Activated naive CD4-positive, alpha-beta T cell treated with anti-CD3 and anti-CD28 coated beads, Interleukin-2, amount 50 U/mL, for 72 hours (primary cell): Measurements from ENCODE around the gene GLOD4. TPM values are rescaled to one million over a fixed set of nuclear protein-coding genes. Genes with fewer than 3 reads are reported as not detected.

Source experiments
- total RNA-seq, 2 donors: library from RNA; stranded (reverse); gene quantifications; one replicate each; pipeline ENCODE4 v1.2.3, GENCODE V29; 2022

The GLOD4 gene
- total RNA-seq, 2 donors from 2014 or later, result 49.4 to 63.3 TPM

Other genes starting within 250 kb of the GLOD4 start
- 10 to 100 TPM; 39.1 to 56.7 TPM for gene VPS53, start 67.4 kb downstream of the GLOD4 start, total RNA-seq
- 10 to 100 TPM in 1 of 2 donors, 1 to 10 TPM in 1; 1.5 to 20.4 TPM for gene TLCD3A, start 49.7 kb downstream of the GLOD4 start, total RNA-seq
- 10 to 100 TPM; 25.1 to 48.7 TPM for gene GEMIN4, start 30.0 kb downstream of the GLOD4 start, total RNA-seq
- gene MRM3, start 73 bp upstream of the GLOD4 start, total RNA-seq, result 10 to 100 TPM; 23.2 to 28.5 TPM
- gene NXN, start 197.5 kb upstream of the GLOD4 start, total RNA-seq, result under 1 TPM; 0.39 to 0.80 TPM
- 10 to 100 TPM in 1 of 2 donors, 1 to 10 TPM in 1; 2.4 to 10.0 TPM for gene TIMM22, start 214.8 kb upstream of the GLOD4 start, total RNA-seq